Right lobe of liver (tissue), 6 donors: ENCODE data around the gene FGFR2. TPM values are rescaled to one million over a fixed set of nuclear protein-coding genes. Genes with fewer than 3 reads are reported as not detected.

Source experiments
- ATAC-seq, 4 donors: fragments of 200-7000 bp; cut with Tn5 transposase; one replicate each; pipeline ENCODE4 v1.9.1; 2020; ENCODE audit warnings: mild to moderate bottlenecking in 4 of 4, moderate library complexity in 4 of 4
- DNase-seq, 3 donors: peaks; one replicate each; pipeline ENCODE4 v3.0.0-alpha.2; 2020
- H3K27ac ChIP-seq, 3 donors: fragments of 200-600 bp; one replicate each; pipeline ENCODE4 v1.8.0; 2022
- H3K27me3 ChIP-seq, 2 donors: fragments of 200-600 bp; one replicate each; pipeline ENCODE4 v1.8.0; 2022
- H3K36me3 ChIP-seq, 4 donors: fragments of 200-600 bp; sonication (generic) in 1 of 4; one replicate each; pipeline versions ENCODE4 v1.5.1 to v1.8.0; 2017 to 2022; ENCODE audit warnings: control low read depth in 1 of 4
- H3K4me1 ChIP-seq, 4 donors: fragments of 200-600 bp; sonication (generic) in 1 of 4; one replicate each; pipeline versions ENCODE4 v1.5.1 to v1.8.0; 2017 to 2022; ENCODE audit warnings: control low read depth in 1 of 4
- H3K4me3 ChIP-seq, 3 donors: fragments of 200-600 bp; one replicate each; pipeline ENCODE4 v1.8.0; 2022
- H3K9me3 ChIP-seq, 4 donors: fragments of 200-600 bp; sonication (generic) in 1 of 4; one replicate each; pipeline versions ENCODE4 v1.5.1 to v1.8.0; 2017 to 2022; ENCODE audit warnings: control low read depth in 1 of 4
- POLR2A ChIP-seq: fragments of 450-650 bp; IDR thresholded peaks from one replicate; pipeline ENCODE4 v1.6.1; 2017; ENCODE audit warnings: antibody characterized with exemption, mild to moderate bottlenecking
- WGBS: methylation state at CpG from one replicate; pipeline ENCODE4 v1.1.6; 2018; ENCODE audit warnings: low coverage, low lambda C conversion rate; ENCODE audit not compliant: insufficient coverage; ENCODE audit errors: missing lambda C conversion rate; 5-methylcytosine and 5-hydroxymethylcytosine counted together
- intact Hi-C, 2 donors: fragments of 100-400 bp; cut with DNase I; formaldehyde crosslinking; loops; one replicate each; pipeline versions ENCODE4 v1.11.2 to v1.14.1; 2022
- total RNA-seq, 6 experiments: library from RNA; depleted of rRNA in 2 of 6; stranded (reverse); fragments of >200 nt in 2 of 6; fragmentation: NEBNext Ultra II Directional in 3 of 6; extraction: Animal tissue kit (Norgen Biotek cat#: 25700) in 3 of 6; gene quantifications; one replicate each; pipeline versions ENCODE4 v1.1.0 to v1.2.4, GENCODE V29; 2016 to 2023
- TF ChIP-seq, protein P1 (sequence below), 4 donors: fragments of 200-600 bp in 3 of 4; fragments of 450-650 bp in 1 of 4; IDR thresholded peaks; one replicate each; pipeline versions ENCODE4 v1.5.1 to v1.8.0; 2016 to 2022; ENCODE audit warnings: antibody characterized with exemption in 4 of 4, mild to moderate bottlenecking in 2 of 4
- donor health status: DM: no; HTN: yes; CAD: no.
- donor health status: DM: no; HTN: no; CAD: no.
- donor health status: DM: no; HTN: no; CAD: no.
- donor health status: DM: no; HTN: yes; CAD: no.
- donor health status: DM: no; HTN: yes; CAD: no.

The FGFR2 gene
- total RNA-seq, 6 experiments from 2014 or later, result 14.4 to 33.7 (median 23.0) TPM

DNA sequence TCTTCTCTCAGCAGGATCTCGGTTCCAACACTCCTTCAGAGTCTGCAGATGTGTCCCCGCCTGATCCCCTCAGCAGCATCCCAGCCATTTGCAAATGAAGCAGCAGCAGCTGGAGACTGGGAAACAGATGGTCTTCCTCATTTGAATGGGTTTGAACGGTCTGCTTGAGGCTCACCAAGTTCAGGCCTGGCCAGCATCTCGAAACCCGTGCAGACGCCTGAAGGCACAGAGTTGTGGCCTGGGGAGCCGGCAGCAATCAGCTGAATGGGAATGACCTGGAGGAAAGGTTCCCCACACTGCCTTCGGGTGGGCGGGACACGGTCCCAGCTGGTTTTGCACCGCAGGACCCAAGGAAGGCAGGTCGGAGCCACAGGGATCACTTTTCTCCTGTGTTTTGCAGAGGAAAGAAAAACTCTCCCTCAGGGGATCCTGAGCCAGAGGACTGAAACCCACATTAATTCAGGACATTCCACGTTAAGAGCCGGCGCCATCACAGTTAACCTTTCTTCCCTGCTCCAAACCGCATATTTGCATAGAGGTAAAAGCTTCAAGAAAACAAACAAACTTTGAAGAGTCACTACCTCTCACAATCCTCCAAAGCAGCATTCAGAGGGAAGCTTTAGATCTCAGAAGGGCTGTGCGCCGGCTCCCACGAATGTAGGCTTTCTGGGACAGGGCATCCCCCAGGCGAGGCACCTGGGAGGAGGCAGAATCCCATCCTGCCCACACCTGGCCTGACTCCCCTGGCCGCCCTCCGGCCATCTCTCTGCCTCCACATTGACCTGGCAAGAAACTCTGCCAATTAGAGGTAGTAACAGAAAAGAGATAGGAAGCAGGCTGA is 17.7 kb downstream of the FGFR2 start:
- H3K27me3 ChIP-seq, result no peaks in the 10 kb centered on the region
- no peaks in the 10 kb centered on the region for H3K36me3 ChIP-seq
- no peak overlapping the region for H3K4me3 ChIP-seq
- DNase-seq (no peak), ATAC-seq (no peak)
- WGBS, result 23% methylated on average over 4 of the region's 22 CpGs
- TF ChIP-seq POLR2A, result no peak
- TF ChIP-seq, protein P1, sequence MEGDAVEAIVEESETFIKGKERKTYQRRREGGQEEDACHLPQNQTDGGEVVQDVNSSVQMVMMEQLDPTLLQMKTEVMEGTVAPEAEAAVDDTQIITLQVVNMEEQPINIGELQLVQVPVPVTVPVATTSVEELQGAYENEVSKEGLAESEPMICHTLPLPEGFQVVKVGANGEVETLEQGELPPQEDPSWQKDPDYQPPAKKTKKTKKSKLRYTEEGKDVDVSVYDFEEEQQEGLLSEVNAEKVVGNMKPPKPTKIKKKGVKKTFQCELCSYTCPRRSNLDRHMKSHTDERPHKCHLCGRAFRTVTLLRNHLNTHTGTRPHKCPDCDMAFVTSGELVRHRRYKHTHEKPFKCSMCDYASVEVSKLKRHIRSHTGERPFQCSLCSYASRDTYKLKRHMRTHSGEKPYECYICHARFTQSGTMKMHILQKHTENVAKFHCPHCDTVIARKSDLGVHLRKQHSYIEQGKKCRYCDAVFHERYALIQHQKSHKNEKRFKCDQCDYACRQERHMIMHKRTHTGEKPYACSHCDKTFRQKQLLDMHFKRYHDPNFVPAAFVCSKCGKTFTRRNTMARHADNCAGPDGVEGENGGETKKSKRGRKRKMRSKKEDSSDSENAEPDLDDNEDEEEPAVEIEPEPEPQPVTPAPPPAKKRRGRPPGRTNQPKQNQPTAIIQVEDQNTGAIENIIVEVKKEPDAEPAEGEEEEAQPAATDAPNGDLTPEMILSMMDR (IDR thresholded peaks at IDR 0.05), result no peak
- intact Hi-C loops, result no loop called here
- no peak overlapping the region for H3K27ac ChIP-seq
- no peaks in the 10 kb centered on the region for H3K4me1 ChIP-seq
- H3K9me3 ChIP-seq, result no peaks in the 10 kb centered on the region

DNA sequence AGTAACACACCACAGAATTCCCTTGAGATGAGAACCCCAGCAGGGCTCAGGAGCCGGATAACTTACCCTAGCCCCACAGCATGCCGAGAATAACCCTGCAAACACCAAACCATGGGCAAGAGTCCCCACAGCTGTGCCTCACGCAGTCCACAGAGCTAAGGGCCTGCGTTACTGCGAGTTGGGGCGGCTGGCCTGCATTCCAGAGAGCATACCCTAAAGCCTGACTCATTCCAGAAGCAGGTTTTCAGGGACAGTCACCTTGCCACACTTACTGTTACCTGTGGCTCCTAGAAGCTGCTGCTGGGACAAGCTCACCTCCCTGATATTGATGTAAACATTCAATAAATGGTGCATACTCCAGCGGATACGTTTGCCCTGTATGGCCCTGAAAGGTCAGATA is 18.6 kb downstream of the FGFR2 start:
- WGBS, result 80% methylated on average over 1 of the region's 8 CpGs
- no peak for DNase-seq
- ATAC-seq, result no peak

DNA sequence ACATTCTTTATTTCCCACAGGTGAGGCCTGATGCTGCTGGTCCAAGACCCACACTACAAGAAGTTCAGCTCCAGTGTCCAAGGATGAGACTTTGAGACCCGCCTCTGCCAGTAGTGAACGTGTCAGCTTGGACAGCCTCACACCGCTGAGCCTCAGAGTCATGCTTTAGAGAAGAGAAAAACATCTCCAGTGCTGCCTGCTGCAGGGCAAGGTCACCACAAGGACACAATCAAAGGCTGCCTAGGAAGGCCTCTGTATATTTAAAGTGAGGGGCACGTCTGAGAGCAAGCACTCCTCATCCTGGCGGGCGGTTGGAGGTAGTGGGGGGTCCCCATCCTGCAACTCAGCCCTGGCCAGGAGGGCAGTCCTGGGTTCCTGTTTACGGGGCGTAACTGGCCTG is 19.3 kb downstream of the FGFR2 start:
- 76% methylated on average over 8 of the region's 8 CpGs for WGBS
- no peak for ATAC-seq
- Histone ChIP-seq H3K4me3 (no peak overlapping the region), H3K27me3 (no peaks in the 10 kb centered on the region), H3K36me3 (no peaks in the 10 kb centered on the region), H3K27ac (no peak overlapping the region), H3K9me3 (no peaks in the 10 kb centered on the region), H3K4me1 (no peaks in the 10 kb centered on the region)
- DNase-seq, result no peak
- intact Hi-C loops, result no loop called here
- no peak for TF ChIP-seq POLR2A
- TF ChIP-seq, protein P1 (IDR thresholded peaks at IDR 0.05), result no peak

More for the DNA sequence above, 18.6 kb downstream of the FGFR2 start:
- no peak overlapping the region for H3K4me3 ChIP-seq
- H3K36me3 ChIP-seq, result no peaks in the 10 kb centered on the region
- H3K27me3 ChIP-seq, result no peaks in the 10 kb centered on the region
- H3K9me3 ChIP-seq, result no peaks in the 10 kb centered on the region
- no peak overlapping the region for H3K27ac ChIP-seq
- no peaks in the 10 kb centered on the region for H3K4me1 ChIP-seq
- intact Hi-C loops, result no loop called here
- no peak for TF ChIP-seq POLR2A
- TF ChIP-seq, protein P1 (IDR thresholded peaks at IDR 0.05), result no peak

DNA sequence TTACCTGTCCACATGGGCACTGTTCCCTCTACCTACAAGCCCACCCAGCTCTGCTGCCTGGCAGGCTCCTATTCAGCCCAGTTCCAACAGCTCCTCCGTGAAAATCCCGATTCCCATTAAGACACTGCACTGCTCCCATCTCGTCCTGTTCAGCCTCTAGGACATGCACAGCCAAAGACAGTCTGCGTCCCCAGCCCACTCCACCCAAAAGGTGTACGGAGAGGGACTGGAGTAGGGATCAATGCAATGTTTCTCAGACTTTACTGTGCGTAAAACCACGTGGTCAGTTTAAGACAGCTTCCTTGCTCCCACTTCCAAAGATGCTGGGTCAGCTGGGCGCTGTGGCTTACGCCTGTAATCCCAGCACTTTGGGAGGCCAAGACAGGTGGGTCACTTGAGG is 19.9 kb downstream of the FGFR2 start:
- 88% methylated on average over 9 of the region's 9 CpGs for WGBS
- Histone ChIP-seq H3K27ac (no peak overlapping the region), H3K4me1 (no peaks in the 10 kb centered on the region), H3K4me3 (no peak overlapping the region), H3K9me3 (no peaks in the 10 kb centered on the region), H3K27me3 (no peaks in the 10 kb centered on the region), H3K36me3 (no peaks in the 10 kb centered on the region)
- ATAC-seq, result no peak
- TF ChIP-seq POLR2A, result no peak
- TF ChIP-seq, protein P1 (IDR thresholded peaks at IDR 0.05), result no peak
- intact Hi-C loops, result no loop called here
- DNase-seq, result no peak
